HG03135 (cell line): ENCODE data around the gene DOC2A.
A peak's percentile ranks its signal among the peaks of the same experiment; 100 is the strongest.

Source experiments
- ATAC-seq: cut with Tn5 transposase; IDR thresholded peaks from one replicate; pipeline ENCODE4 v1.9.1; 2021; ENCODE audit warnings: mild to moderate bottlenecking, moderate library complexity; ENCODE audit not compliant: unreplicated experiment

Gene DOC2A

DNA sequence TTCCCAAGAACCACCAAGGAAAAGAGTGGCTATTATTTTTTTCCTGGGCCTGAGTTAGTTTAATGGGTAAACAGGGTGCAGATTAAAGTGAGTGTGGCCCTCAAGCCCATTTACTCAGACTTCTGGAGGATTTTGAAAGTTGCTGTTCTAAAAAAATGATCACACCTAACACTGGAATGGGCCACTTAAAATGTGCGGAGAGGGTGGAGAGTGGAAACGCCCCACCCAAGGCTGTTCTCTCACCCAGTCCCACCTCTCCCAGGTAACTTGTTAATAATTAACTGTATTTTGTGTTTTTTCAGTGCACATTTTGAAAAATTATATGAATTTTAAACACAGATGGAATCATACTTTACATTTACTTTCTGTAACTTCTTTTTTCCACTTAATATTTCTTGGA is 20.8 kb downstream of the DOC2A start:
- no peak for ATAC-seq

DNA sequence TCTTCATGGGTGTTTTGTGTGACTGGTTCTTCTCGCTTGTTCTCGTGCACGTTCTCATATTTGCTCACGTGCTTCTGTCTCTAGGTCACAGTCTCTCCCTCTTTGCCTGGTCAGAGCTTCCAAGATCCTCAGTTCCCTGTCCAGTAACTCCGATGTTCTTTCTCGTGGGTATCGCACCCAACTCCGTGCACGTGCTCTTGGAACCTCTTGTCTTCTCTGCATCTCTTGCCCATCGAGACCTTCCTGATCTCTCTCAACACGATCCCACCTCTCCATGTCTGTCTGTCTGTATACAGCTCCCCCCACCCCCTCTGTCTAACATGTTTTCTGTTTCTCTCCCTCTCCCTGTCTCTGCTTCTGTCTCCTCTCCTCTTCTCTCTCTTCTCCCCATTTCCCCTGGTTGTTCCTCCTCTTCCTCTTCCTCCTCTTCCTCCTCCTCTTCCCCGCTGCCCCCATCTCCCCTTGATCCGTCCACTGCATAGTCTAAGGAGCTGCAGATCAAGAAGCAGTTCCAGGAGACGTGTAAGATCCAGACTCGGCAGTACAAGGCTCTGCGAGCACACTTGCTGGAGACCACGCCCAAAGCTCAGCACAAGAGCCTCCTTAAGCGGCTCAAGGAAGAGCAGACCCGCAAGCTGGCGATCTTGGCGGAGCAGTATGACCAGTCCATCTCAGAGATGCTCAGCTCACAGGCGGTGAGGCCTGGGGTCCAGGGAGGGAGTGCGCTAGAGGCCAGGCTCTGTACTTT is 21.5 kb downstream of the DOC2A start:
- ATAC-seq, result no peak

DNA sequence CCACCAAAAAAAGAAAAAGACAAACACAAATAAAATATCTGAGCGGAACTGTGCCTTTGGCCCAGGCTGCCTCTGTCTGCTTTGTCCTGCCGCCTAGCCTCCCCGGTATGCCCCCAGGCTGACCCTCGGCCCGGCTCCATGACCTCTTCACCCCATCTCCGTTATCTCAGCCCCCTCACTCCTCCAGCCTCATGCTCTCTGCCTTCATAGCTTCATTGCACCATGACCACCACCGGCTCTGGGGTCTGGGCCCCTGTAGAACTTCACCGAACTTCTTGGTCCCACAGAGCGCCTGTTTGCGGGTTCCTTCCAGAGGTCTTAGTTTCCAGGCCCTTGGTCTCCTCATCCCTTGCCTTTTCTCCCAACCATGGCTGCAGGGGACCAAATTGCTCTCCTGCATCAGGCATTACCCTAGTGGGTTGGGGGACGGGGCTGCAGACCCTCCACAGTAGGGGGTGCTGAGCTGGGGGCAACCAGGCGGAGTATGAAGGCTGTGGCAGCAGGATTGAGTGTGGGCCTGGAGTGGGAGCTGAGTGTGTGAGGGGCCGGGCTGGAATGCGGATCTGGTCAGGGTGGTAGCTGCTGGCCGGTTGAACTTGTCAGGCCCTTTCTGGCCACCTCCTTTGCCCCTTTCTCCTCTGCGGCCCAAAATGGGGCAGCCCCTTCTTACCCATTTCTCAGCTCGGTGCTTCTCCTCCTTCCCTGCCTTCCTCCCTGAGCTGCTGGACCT is 22.3 kb downstream of the DOC2A start:
- ATAC-seq, result no peak

DNA sequence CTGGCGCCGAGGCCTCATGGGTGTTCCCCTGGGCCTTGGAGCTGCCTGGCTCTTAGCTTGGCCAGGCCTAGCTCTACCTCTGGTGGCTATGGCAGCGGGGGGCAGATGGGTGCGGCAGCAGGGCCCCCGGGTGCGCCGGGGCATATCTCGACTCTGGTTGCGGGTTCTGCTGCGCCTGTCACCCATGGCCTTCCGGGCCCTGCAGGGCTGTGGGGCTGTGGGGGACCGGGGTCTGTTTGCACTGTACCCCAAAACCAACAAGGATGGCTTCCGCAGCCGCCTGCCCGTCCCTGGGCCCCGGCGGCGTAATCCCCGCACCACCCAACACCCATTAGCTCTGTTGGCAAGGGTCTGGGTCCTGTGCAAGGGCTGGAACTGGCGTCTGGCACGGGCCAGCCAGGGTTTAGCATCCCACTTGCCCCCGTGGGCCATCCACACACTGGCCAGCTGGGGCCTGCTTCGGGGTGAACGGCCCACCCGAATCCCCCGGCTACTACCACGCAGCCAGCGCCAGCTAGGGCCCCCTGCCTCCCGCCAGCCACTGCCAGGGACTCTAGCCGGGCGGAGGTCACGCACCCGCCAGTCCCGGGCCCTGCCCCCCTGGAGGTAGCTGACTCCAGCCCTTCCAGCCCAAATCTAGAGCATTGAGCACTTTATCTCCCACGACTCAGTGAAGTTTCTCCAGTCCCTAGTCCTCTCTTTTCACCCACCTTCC is 23.3 kb downstream of the DOC2A start:
- no peak for ATAC-seq

DNA sequence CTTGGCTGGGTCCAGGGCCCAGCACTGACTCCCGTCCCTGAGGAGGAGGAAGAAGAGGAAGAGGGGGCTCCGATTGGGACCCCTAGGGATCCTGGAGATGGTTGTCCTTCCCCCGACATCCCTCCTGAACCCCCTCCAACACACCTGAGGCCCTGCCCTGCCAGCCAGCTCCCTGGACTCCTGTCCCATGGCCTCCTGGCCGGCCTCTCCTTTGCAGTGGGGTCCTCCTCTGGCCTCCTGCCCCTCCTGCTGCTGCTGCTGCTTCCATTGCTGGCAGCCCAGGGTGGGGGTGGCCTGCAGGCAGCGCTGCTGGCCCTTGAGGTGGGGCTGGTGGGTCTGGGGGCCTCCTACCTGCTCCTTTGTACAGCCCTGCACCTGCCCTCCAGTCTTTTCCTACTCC is 23.9 kb downstream of the DOC2A start:
- no peak for ATAC-seq

DNA sequence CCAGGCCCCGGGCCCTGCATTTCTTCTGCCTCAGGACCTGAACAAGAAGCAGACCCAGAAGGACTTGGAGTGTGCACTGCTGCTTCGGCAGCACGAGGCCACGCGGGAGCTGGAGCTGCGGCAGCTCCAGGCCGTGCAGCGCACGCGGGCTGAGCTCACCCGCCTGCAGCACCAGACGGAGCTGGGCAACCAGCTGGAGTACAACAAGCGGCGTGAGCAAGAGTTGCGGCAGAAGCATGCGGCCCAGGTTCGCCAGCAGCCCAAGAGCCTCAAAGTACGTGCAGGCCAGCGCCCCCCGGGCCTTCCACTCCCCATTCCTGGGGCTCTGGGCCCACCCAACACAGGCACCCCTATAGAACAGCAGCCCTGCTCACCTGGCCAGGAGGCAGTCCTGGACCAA is 24.6 kb downstream of the DOC2A start:
- no peak for ATAC-seq

DNA sequence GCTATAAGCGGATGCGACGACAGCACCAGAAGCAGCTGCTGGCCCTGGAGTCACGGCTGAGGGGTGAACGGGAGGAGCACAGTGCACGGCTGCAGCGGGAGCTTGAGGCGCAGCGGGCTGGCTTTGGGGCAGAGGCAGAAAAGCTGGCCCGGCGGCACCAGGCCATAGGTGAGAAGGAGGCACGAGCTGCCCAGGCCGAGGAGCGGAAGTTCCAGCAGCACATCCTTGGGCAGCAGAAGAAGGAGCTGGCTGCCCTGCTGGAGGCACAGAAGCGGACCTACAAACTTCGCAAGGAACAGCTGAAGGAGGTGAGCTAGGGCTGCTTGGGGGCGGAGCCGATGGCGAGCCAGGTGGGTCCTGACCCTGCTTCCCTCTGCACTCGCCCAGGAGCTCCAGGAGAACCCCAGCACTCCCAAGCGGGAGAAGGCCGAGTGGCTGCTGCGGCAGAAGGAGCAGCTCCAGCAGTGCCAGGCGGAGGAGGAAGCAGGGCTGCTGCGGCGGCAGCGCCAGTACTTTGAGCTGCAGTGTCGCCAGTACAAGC is 25.5 kb downstream of the DOC2A start:
- ATAC-seq, result no peak

DNA sequence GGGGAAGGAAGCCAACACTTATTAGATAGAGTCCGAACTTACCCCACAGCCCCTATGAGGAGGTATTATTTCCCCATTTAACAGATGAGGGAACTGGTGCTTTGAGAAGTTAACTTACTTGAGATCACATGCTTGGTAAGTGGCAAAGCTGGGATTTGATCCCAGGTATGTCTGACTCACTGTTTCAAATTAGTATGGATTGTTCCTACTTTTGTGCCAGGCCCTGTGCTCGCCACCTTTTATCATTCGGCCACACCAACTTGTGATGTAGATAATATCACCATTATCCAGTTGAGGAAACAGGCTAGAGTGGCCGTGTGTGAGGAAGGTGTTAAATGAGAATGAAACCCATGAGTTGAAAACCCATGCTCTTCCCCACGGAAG is 26.1 kb downstream of the DOC2A start:
- no peak for ATAC-seq

DNA sequence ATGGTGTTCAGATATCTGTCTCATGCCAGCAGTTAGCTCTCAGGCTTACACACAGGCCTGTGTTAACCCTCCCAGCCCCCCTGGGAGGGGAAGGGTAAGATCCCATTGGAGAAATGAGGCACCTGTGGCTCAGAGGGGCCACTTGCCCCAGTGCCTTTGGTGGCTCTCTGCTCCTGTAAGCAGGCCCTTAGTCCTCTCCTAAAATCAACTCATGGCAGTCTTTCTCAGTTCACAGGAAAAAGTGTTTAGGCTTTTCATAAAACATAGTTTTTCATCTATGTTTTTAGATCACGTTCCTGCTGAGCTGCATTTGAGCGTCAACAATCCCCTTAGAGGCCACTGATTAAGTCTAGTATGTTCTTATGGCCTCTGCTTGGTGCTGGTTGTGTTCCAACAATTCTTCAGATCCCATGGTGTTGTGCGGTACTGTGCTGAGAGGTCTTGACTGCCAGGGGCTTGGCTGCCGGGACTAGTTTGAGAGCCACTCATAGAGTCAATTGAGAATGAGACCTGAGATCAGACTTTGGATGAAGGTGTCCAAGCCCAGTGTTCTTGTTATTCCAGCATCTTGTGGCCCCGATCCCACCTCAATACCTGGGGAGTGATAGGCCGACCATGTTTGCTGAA is 26.6 kb downstream of the DOC2A start:
- no peak for ATAC-seq

DNA sequence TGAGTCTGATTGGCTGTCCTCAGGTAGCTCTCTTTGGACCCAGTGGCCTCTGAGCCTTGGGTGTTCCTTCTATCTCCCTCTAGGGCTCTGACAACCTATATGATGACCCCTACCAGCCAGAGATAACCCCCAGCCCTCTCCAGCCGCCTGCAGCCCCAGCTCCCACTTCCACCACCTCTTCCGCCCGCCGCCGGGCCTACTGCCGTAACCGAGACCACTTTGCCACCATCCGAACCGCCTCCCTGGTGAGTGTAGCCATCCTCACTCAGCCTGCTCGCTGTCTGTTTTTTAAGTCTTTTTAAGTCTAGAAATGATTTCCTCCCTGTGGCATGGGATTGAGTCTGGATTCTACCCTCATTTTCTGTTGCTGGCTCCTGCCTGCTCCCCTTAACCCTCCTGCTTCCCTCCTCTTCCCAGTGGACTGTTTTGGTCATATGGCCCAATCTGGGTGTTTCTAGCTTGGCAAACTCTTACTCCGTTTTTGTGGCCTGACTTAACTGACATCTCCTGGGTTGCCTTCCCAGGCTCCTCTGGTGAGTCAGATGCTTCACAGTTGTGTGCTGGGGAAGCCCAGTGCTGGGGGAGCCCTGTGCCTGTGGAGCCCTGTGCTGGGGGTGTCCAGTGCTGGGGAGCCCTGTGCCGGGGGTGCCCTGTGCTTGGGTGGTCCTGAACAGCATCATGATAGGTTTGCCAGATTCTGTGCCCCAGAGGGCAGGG is 27.2 kb downstream of the DOC2A start:
- ATAC-seq, result no peak

DNA sequence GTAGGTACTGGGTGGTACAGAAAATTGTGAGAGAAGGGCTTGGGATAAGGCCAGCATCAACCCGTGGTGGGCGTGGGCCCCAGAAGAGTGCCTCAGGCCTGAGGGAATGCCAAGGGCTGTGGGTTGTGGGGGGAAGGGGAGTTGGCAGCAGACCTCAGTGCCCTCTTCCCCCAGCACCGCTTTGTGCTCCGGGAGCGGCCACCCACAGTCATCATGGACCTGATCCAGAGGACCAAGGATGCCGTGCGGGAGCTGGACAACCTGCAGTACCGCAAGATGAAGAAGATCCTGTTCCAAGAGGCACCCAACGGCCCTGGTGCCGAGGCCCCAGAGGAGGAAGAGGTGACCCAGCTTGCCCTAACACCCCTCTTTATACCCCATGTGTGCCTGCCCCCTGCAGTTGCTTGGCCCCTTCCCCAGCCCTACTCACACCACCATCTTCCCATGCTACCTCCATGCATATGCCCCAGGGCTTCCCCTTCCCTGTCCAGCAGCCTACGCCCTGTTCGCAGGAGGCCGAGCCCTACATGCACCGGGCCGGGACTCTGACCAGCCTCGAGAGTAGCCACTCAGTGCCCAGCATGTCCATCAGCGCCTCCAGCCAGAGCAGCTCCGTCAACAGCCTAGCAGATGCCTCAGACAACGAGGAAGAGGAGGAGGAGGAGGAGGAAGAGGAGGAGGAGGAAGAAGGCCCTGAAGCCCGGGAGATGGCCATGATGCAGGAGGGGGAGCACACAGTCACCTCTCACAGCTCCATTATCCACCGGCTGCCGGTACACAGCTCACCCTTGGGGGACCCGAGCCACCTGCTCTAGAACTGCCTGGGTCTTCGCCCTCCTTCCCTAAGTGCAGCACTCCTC is 28.0 kb downstream of the DOC2A start:
- ATAC-seq, result no peak

DNA sequence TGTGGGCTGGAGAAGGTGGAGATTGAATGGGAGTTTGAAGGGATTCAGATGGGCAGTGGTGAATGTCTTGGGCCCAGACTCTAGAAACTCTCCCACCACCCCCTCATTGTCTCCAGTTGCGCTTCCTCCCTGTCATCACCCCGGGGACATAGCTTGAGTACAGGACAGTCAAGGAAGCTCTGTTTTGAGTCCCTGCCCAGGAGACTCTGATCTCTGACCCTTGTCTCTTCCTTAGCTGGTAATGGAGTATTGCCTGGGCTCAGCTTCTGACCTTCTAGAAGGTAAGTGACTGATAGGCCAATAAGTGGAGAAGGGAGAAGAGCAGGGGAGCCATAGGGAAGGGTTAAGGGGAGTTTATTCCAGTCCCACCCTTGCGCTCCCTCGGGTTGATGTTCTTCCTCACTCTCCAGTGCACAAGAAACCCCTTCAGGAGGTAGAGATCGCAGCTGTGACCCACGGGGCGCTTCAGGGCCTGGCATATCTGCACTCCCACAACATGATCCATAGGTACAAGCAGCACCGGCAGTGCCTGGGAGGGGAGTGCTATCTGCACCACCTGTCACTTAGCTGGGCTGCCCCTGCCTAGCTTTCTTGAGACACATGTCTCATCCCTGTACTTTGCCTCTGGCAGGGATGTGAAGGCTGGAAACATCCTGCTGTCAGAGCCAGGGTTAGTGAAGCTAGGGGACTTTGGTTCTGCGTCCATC is 32.1 kb downstream of the DOC2A start:
- ATAC-seq, result no peak

DNA sequence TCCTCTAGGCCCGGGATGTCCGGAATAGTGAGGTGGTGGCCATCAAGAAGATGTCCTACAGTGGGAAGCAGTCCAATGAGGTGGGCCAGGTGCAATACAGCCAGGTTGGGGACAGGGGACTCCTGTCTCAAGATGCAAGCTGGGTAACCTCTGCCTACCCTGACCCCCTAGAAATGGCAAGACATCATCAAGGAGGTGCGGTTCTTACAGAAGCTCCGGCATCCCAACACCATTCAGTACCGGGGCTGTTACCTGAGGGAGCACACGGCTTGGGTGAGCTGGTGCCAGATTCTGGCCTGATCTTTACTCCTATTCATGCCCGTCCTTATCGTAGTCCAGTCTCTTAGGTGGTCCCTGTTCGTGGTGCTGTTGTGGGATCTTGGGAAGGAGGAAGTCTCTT is 32.7 kb downstream of the DOC2A start:
- ATAC-seq, result no peak

DNA sequence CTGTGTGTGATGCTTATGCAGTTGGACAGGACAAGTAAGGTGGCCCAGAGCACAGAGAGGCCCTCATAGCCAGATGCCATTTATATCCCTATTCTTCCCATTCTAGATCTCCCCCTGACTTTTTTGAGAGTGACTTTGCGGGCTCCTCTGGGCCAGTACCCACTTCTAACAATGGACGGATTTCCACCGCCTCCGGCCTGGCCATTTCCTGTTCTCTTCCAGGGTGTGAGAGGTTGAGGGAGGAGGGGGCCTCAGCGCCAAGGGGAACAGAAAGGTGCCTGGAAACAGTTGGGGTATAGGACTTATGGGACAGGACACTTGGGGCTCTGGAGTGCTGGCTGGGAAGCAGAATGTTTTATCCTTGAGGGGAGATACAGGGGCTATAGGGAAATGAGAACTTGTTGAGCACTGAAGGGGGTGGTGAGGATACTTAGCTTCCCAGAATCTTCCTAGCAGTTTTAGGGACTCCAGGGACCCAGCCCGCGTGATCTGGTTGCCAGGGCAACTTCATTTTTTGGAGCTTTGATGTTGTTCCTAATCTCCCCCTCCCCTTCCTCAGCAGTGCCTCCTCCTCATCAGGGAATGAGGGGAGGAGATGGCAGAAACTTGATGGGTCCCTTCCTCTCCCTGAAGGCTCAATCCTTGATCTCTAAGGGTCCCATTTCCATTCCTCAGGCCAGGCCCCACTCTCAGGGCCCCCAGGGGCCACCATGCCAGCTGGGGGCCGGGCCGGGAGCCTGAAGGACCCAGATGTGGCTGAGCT is 33.6 kb downstream of the DOC2A start:
- no peak for ATAC-seq

DNA sequence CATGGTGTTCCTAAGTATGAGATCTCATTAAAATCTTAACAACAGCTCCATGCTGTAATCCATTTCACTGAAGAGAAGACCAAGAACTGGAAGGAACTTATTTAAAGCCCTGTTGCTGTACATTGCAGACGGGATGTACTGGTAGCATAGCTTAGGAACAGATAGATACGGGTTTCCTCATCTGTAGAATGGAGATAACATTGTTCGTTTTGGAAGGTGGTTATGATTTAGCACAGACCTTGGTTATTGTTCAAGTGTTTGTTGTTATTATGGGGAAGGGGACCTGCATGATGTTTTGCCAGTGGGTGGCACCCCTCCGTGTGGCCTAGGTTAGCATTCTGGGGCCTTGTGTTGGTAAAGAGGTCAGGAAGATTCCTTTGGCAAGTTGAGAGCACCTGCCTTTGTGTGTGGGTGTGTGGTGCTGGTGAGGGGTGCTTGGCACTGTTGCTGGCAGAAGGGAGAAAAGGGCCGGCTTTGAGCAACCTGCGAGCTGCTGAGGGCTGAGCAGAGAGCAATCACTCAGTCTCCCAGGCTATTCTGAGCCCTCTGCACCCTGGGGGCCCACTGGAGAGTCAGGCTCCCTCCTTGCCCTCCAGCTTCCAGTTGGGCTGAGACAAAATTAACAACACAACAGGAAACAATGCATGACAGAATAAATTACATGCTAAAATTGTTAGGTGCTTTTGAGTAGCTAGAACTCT is 34.9 kb downstream of the DOC2A start:
- ATAC-seq, result no peak

DNA sequence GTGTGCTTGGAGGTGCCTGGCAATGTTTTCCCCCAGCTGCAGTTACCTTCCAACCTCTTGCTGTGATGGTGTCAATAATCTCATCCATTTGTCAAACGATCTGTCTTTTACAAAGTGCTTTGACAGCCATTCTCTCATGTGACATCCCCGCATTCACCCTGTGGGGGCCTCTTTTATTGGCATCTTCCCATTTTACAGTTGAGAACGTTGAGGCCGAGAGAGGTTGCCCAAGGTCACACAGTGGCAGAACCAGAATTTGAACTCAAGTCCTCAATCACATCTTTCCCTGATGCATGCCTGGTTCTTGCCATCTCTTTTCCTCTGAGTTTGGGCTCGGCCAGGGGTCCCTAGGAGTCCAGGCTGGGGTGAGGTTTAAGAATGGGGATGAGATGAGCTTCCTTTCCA is 35.7 kb downstream of the DOC2A start:
- ATAC-seq, result no peak

DNA sequence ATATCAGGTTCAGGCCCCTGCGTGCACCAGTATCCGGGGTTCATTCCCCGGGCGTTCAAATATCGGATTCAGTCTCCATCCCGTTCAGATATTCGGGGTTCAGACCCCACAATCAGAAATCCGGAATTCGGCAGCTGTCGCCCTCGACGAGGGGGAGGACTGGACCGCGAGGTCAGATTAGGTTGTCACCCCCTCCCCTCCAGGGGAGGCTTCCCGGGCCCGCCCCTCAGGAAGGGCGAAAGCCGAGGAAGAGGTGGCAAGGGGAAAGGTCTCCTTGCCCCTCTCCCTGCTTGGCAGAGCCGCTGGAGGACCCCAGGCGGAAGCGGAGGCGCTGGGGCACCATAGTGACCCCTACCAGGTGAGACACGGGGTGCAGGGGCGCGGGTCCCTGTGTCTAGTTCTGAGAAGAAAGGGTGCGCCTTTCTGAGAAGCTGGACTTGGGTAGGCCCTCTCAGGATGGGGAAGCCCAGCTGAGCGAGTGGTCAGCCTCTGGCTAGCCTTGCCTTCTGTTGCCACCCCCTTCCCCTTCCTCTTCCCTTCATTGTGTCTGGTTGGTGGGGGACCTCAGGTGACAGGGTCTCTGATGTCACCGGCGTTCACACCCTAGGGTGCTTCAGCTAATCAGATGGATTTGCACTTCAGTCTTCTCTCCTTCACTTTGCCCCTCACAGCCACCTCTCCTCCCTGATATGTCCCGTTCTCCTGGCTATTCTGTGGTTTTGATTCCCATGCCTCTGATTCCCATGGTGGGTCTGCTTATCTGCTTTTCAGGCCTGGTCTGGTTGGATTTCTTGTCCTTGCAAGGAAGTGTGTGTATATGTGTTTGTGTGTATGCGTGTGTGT is 36.3 kb downstream of the DOC2A start:
- ATAC-seq, result peak; percentile 12
